ENCODE data around the gene KRTAP5-9. TPM values are rescaled to one million over a fixed set of nuclear protein-coding genes. Genes with fewer than 3 reads are reported as not detected.
"Not testable (repeated sequence)": the region's sequence is repeated elsewhere in the genome, so short reads cannot be mapped to it uniquely, and the experiment has no call there.

The KRTAP5-9 gene
- total and polyA plus RNA-seq, 2 of the 8 experiments (the other 6 are each of a cell fraction or from before 2014, with no cell fraction given), result 0.11 TPM; not detected in 1

DNA sequence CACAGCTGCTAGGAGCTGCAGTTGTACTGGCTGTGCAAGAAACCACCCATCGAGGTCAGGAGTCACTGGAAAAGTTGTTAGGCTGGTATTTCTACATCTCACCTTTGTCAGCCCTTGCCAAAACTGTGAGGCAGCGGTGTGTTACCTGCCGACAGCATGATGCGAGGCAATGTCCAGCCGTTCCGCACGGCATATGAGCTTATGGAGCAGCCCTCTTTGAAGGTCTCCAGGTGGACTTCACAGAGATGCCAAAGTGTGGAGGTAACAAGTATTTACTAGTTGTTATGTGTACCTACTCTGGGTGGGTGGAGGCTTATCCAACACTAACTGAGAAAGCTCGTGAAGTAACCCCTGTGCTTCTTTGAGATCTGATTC is 41.3 kb downstream of the KRTAP5-9 start:
- H2AFZ ChIP-seq (ENCODE audit: low read length); H4K5ac ChIP-seq (ENCODE audit: insufficient read length, low read depth, low read length); FAIRE-seq; H3K36me3 ChIP-seq (ENCODE audit: control insufficient read depth in 2 of 4, insufficient read depth in 4 of 4, low read length in 3 of 4); DNase-seq (ENCODE audit: low read depth in 1 of 2, low spot score in 2 of 2); H3K9ac ChIP-seq (replicated peaks in 1 of 4; ENCODE audit: extremely low read depth in 1 of 4, low read depth in 3 of 4, low read length in 3 of 4); H3K4ac ChIP-seq (replicated peaks; ENCODE audit: insufficient read length, low read depth, low read length); H4K8ac ChIP-seq (ENCODE audit: extremely low read depth, insufficient read depth, low read length); H3K4me1 ChIP-seq (replicated peaks in 1 of 4; ENCODE audit: control insufficient read depth in 3 of 4, insufficient read depth in 4 of 4, low read length in 3 of 4); H3K27ac ChIP-seq (ENCODE audit: low read depth, low read length); H3K79me2 ChIP-seq (ENCODE audit: control insufficient read depth in 1 of 2, insufficient read depth in 2 of 2, low read length in 2 of 2); H3K79me1 ChIP-seq (ENCODE audit: low read depth, low read length); H2BK12ac ChIP-seq (ENCODE audit: low read depth, low read length); H2BK20ac ChIP-seq (ENCODE audit: low read length); H2BK15ac ChIP-seq (ENCODE audit: low read length); POLR2A ChIA-PET (ENCODE audit: partially characterized antibody); H3K18ac ChIP-seq (ENCODE audit: extremely low read depth, low read length); H2AK5ac ChIP-seq (ENCODE audit: low read depth, low read length); H3K27me3 ChIP-seq (replicated peaks in 1 of 4; ENCODE audit: control insufficient read depth in 3 of 4, extremely low read depth in 1 of 4, insufficient read depth in 3 of 4, low read length in 3 of 4); H3K23me2 ChIP-seq (ENCODE audit: low read depth, low read length); H3K23ac ChIP-seq (ENCODE audit: insufficient read length); H4K91ac ChIP-seq (replicated peaks; ENCODE audit: insufficient read length, low read length); H4K20me1 ChIP-seq (replicated peaks in 1 of 2; ENCODE audit: control insufficient read depth in 1 of 2, insufficient read depth in 2 of 2, low read length in 2 of 2); H2BK120ac ChIP-seq (replicated peaks; ENCODE audit: low read depth, low read length); H3K4me2 ChIP-seq (ENCODE audit: insufficient read depth in 1 of 2, low read depth in 2 of 2, low read length in 2 of 2); H3K56ac ChIP-seq (replicated peaks; ENCODE audit: insufficient read length, low read depth, low read length); H3K4me3 ChIP-seq (ENCODE audit: extremely low read depth in 1 of 4, insufficient read depth in 2 of 4, low read depth in 3 of 4, low read length in 4 of 4); H2BK5ac ChIP-seq (ENCODE audit: low read depth, low read length); H3K14ac ChIP-seq (ENCODE audit: insufficient read length); H3K9me3 ChIP-seq (ENCODE audit: insufficient read depth in 2 of 2, low read depth in 1 of 2, low read length in 1 of 2): not testable (repeated sequence)
- 79% methylated on average over 7 of the region's 8 CpGs; no CpG with 5 or more reads in 1 of the 2 experiments for WGBS, 2 experiments (ENCODE audit: extremely low coverage in 1 of 2, insufficient coverage in 1 of 2, insufficient read length in 1 of 2, insufficient replicate concordance in 2 of 2, low coverage in 1 of 2, low lambda C conversion rate in 2 of 2, missing lambda C conversion rate in 1 of 2)
- CTCF ChIA-PET (ENCODE audit: partially characterized antibody), result interaction anchor here (1.2 to 1.6 kb wide), 2 partner anchors 13 to 476 kb away, joined by 3 to 4 read pairs; no protein-coding TSS in a partner anchor

Small RNA genes within 50 kb of the gene (small RNA-seq; reads per million reads assigned to genes)
- gene AP000867.1 (ENCODE audit: insufficient read depth) (not detected), gene KRTAP5-14P (ENCODE audit: insufficient read depth) (not detected)

Other genes starting within 250 kb of the KRTAP5-9 start
- gene DHCR7, start 100.0 kb upstream of the KRTAP5-9 start, total RNA-seq (2021; fragmentation: NEBNext Ultra II Directional; extraction: Animal tissue kit (Norgen Biotek cat#: 25700)), result 144 and 148 TPM in 2 replicates
- gene DHCR7, start 100.0 kb upstream of the KRTAP5-9 start, polyA plus RNA-seq (2011; rRNA removed), result 157 and 196 TPM in 2 replicates
- gene NADSYN1, start 95.2 kb upstream of the KRTAP5-9 start, total RNA-seq (2021; fragmentation: NEBNext Ultra II Directional; extraction: Animal tissue kit (Norgen Biotek cat#: 25700)), result 36.2 and 38.3 TPM in 2 replicates
- 38.6 and 46.9 TPM in 2 replicates for gene NADSYN1, start 95.2 kb upstream of the KRTAP5-9 start, polyA plus RNA-seq (2011; rRNA removed)
- gene KRTAP5-7, start 21.2 kb upstream of the KRTAP5-9 start, total RNA-seq (2021; fragmentation: NEBNext Ultra II Directional; extraction: Animal tissue kit (Norgen Biotek cat#: 25700)), result not detected in 2 replicates
- gene KRTAP5-7, start 21.2 kb upstream of the KRTAP5-9 start, polyA plus RNA-seq (2011; rRNA removed), result not detected in 2 replicates
- not detected in 2 replicates for gene KRTAP5-8, start 10.4 kb upstream of the KRTAP5-9 start, total RNA-seq (2021; fragmentation: NEBNext Ultra II Directional; extraction: Animal tissue kit (Norgen Biotek cat#: 25700))
- gene KRTAP5-8, start 10.4 kb upstream of the KRTAP5-9 start, polyA plus RNA-seq (2011; rRNA removed), result 0.06 TPM in 1 of 2 replicates, not detected in the other
- not detected in 2 replicates for gene KRTAP5-10, start 17.1 kb downstream of the KRTAP5-9 start, total RNA-seq (2021; fragmentation: NEBNext Ultra II Directional; extraction: Animal tissue kit (Norgen Biotek cat#: 25700))
- gene KRTAP5-10, start 17.1 kb downstream of the KRTAP5-9 start, polyA plus RNA-seq (2011; rRNA removed), result 0.11 and 0.12 TPM in 2 replicates
- not detected in 2 replicates for gene KRTAP5-11, start 34.5 kb downstream of the KRTAP5-9 start, total RNA-seq (2021; fragmentation: NEBNext Ultra II Directional; extraction: Animal tissue kit (Norgen Biotek cat#: 25700))
- gene KRTAP5-11, start 34.5 kb downstream of the KRTAP5-9 start, polyA plus RNA-seq (2011; rRNA removed), result not detected in 2 replicates

Measured in H1 (cell line).